Measurements from ENCODE around the gene TANK.

GRCh38 chr2:161219211-161219610 lies 59.0 kb downstream of the TANK start:
- TF ChIP-seq CTCF (IDR thresholded peaks at IDR 0.05; ENCODE audit: low read depth, low read length, poor library complexity, severe bottlenecking) (no peak), EZH2phosphoT487 (IDR thresholded peaks at IDR 0.05; ENCODE audit: borderline replicate concordance, low read length) (no peak)

All from DOHH2 (cell line).